Measurements from ENCODE around the gene EEF2K. TPM values are rescaled to one million over a fixed set of nuclear protein-coding genes. Genes with fewer than 3 reads are reported as not detected.

The EEF2K gene
- total RNA-seq, 2 experiments from 2014 or later, result 25.7 to 26.1 TPM

- peaks cover 10% of the 10 kb centered on the region for H3K36me3 Mint-ChIP-seq
- H3K4me1 Mint-ChIP-seq, result peaks cover 8% of the 10 kb centered on the region
- no peaks in the 10 kb centered on the region for H3K9me3 Mint-ChIP-seq
These were observed 15.9 kb downstream of the EEF2K start for GRCh38 chr16:22222006-22222405.

GRCh38 chr16:22222998-22223397, 16.9 kb downstream of the EEF2K start:
- Mint-ChIP-seq H3K9me3 (no peaks in the 10 kb centered on the region), H3K4me1 (peaks cover 5% of the 10 kb centered on the region), H3K27ac (no peak overlapping the region), H3K4me3 (no peak overlapping the region), H3K27me3 (no peaks in the 10 kb centered on the region), H3K36me3 (peaks cover 8% of the 10 kb centered on the region)
- DNase-seq (no peak), ATAC-seq (ENCODE audit: low read depth) (no peak)
- POLR2A ChIA-PET, result no interaction called here

More at GRCh38 chr16:22222006-22222405, 15.9 kb downstream of the EEF2K start:
- no peaks in the 10 kb centered on the region for H3K27me3 Mint-ChIP-seq
- POLR2A ChIA-PET, result no interaction called here
- no peak for DNase-seq
- no peak overlapping the region for H3K27ac Mint-ChIP-seq
- ATAC-seq (ENCODE audit: low read depth), result no peak
- H3K4me3 Mint-ChIP-seq, result no peak overlapping the region

- Mint-ChIP-seq H3K4me1 (peaks cover 2% of the 10 kb centered on the region), H3K27ac (no peak overlapping the region), H3K4me3 (no peak overlapping the region), H3K9me3 (no peaks in the 10 kb centered on the region), H3K27me3 (no peaks in the 10 kb centered on the region), H3K36me3 (peaks cover 6% of the 10 kb centered on the region)
- DNase-seq, result no peak
- POLR2A ChIA-PET, result no interaction called here
- no peak for ATAC-seq (ENCODE audit: low read depth)
These were observed 19.0 kb downstream of the EEF2K start for GRCh38 chr16:22225060-22225459.

- H3K27ac Mint-ChIP-seq, result no peak overlapping the region
These were observed 23.8 kb downstream of the EEF2K start for GRCh38 chr16:22229889-22230288.

GRCh38 chr16:22232277-22233036, 26.4 kb downstream of the EEF2K start:
- peaks cover 6% of the 10 kb centered on the region for H3K4me1 Mint-ChIP-seq

More at GRCh38 chr16:22229889-22230288, 23.8 kb downstream of the EEF2K start:
- H3K36me3 Mint-ChIP-seq, result peaks cover 22% of the 10 kb centered on the region
- no peak for DNase-seq
- POLR2A ChIA-PET, result no interaction called here
- H3K4me3 Mint-ChIP-seq, result no peak overlapping the region
- H3K27me3 Mint-ChIP-seq, result no peaks in the 10 kb centered on the region
- H3K9me3 Mint-ChIP-seq, result no peaks in the 10 kb centered on the region
- ATAC-seq (ENCODE audit: low read depth), result no peak
- peaks cover 6% of the 10 kb centered on the region for H3K4me1 Mint-ChIP-seq

GRCh38 chr16:22233037-22233372, 26.9 kb downstream of the EEF2K start:
- peaks cover 6% of the 10 kb centered on the region for H3K4me1 Mint-ChIP-seq
- peaks cover 28% of the 10 kb centered on the region for H3K36me3 Mint-ChIP-seq
- no peaks in the 10 kb centered on the region for H3K27me3 Mint-ChIP-seq
- no peak overlapping the region for H3K27ac Mint-ChIP-seq
- ATAC-seq (ENCODE audit: low read depth) (no peak), DNase-seq (no peak)
- H3K4me3 Mint-ChIP-seq, result no peak overlapping the region
- H3K9me3 Mint-ChIP-seq, result no peaks in the 10 kb centered on the region
- POLR2A ChIA-PET, result no interaction called here

More at GRCh38 chr16:22232277-22233036, 26.4 kb downstream of the EEF2K start:
- H3K27me3 Mint-ChIP-seq, result no peaks in the 10 kb centered on the region
- DNase-seq (no peak), ATAC-seq (ENCODE audit: low read depth) (peak; percentile 52)
- H3K36me3 Mint-ChIP-seq, result peaks cover 27% of the 10 kb centered on the region
- no peak overlapping the region for H3K27ac Mint-ChIP-seq
- no peak overlapping the region for H3K4me3 Mint-ChIP-seq
- no peaks in the 10 kb centered on the region for H3K9me3 Mint-ChIP-seq
- POLR2A ChIA-PET, result no interaction called here

GRCh38 chr16:22235839-22236745, 30.0 kb downstream of the EEF2K start:
- no peak overlapping the region for H3K4me3 Mint-ChIP-seq
- ATAC-seq (ENCODE audit: low read depth) (no peak), DNase-seq (no peak)
- H3K36me3 Mint-ChIP-seq, result peaks cover 27% of the 10 kb centered on the region
- H3K27ac Mint-ChIP-seq, result no peak overlapping the region
- POLR2A ChIA-PET, result no interaction called here
- no peaks in the 10 kb centered on the region for H3K27me3 Mint-ChIP-seq
- H3K9me3 Mint-ChIP-seq, result no peaks in the 10 kb centered on the region
- peaks cover 25% of the 10 kb centered on the region for H3K4me1 Mint-ChIP-seq

GRCh38 chr16:22239131-22239805, 33.2 kb downstream of the EEF2K start:
- no peak for DNase-seq
- H3K36me3 Mint-ChIP-seq, result peaks cover 18% of the 10 kb centered on the region
- ATAC-seq (ENCODE audit: low read depth), result no peak
- H3K9me3 Mint-ChIP-seq, result no peaks in the 10 kb centered on the region
- H3K27me3 Mint-ChIP-seq, result no peaks in the 10 kb centered on the region
- peaks cover 24% of the 10 kb centered on the region for H3K4me1 Mint-ChIP-seq
- peak overlapping the region; percentile 93 for H3K27ac Mint-ChIP-seq
- no peak overlapping the region for H3K4me3 Mint-ChIP-seq
- POLR2A ChIA-PET, result interaction anchor here (0.9 to 2.2 kb wide), 2 partner anchors 34 to 59 kb away, joined by 3 to 6 read pairs; partner anchors contain the start of genes EEF2K and POLR3E

GRCh38 chr16:22240023-22240710, 34.1 kb downstream of the EEF2K start:
- H3K9me3 Mint-ChIP-seq, result no peaks in the 10 kb centered on the region
- ATAC-seq (ENCODE audit: low read depth), result no peak
- POLR2A ChIA-PET, result interaction anchor here (0.7 to 2.2 kb wide), 6 partner anchors 25 to 133 kb away, joined by 3 to 12 read pairs (median 4); partner anchors contain the start of genes EEF2K and POLR3E

GRCh38 chr16:22250522-22250921, 44.4 kb downstream of the EEF2K start:
- Mint-ChIP-seq H3K4me3 (no peak overlapping the region), H3K4me1 (peaks cover 7% of the 10 kb centered on the region), H3K27me3 (no peaks in the 10 kb centered on the region), H3K9me3 (peaks cover 3% of the 10 kb centered on the region), H3K27ac (no peak overlapping the region), H3K36me3 (peaks cover 47% of the 10 kb centered on the region)
- POLR2A ChIA-PET, result interaction anchor here (1.0 kb wide), 1 partner anchor 10 kb away, joined by 3 read pairs; no protein-coding TSS in a partner anchor
- no peak for ATAC-seq (ENCODE audit: low read depth)
- no peak for DNase-seq

More at GRCh38 chr16:22240023-22240710, 34.1 kb downstream of the EEF2K start:
- Mint-ChIP-seq H3K27ac (peak overlapping the region; percentile 93), H3K27me3 (no peaks in the 10 kb centered on the region), H3K4me3 (no peak overlapping the region), H3K4me1 (peaks cover 25% of the 10 kb centered on the region), H3K36me3 (peaks cover 15% of the 10 kb centered on the region)
- DNase-seq, result no peak

GRCh38 chr16:22252317-22252716, 46.2 kb downstream of the EEF2K start:
- Mint-ChIP-seq H3K27me3 (no peaks in the 10 kb centered on the region), H3K9me3 (peaks cover 3% of the 10 kb centered on the region), H3K36me3 (peaks cover 48% of the 10 kb centered on the region), H3K4me1 (peaks cover 7% of the 10 kb centered on the region), H3K27ac (no peak overlapping the region), H3K4me3 (no peak overlapping the region)
- ATAC-seq (ENCODE audit: low read depth) (no peak), DNase-seq (no peak)
- POLR2A ChIA-PET, result interaction anchor here (1.3 kb wide), 1 partner anchor 10 kb away, joined by 4 read pairs; no protein-coding TSS in a partner anchor

- ATAC-seq (ENCODE audit: low read depth) (no peak), DNase-seq (no peak)
- Mint-ChIP-seq H3K27ac (peak overlapping the region; percentile 63), H3K36me3 (peaks cover 48% of the 10 kb centered on the region), H3K4me1 (peaks cover 7% of the 10 kb centered on the region), H3K27me3 (no peaks in the 10 kb centered on the region), H3K9me3 (peaks cover 3% of the 10 kb centered on the region), H3K4me3 (no peak overlapping the region)
- POLR2A ChIA-PET, result interaction anchor here (0.5 to 1.3 kb wide), 2 partner anchors 9 to 301 kb away, joined by 3 to 4 read pairs; no protein-coding TSS in a partner anchor
These were observed 47.2 kb downstream of the EEF2K start for GRCh38 chr16:22253272-22253671.
